Endodermal cell (in vitro differentiated cells): Measurements from ENCODE around the gene CUL9. TPM values are rescaled to one million over a fixed set of nuclear protein-coding genes. Genes with fewer than 3 reads are reported as not detected.
A peak's percentile ranks its signal among the peaks of the same experiment; 100 is the strongest.

ENCODE experiments used
- DNase-seq: peaks from one replicate; pipeline ENCODE4 v3.0.0-alpha.2; 2017
- H3K27ac ChIP-seq: 2 replicates; pipeline ENCODE4 v1.5.1; 2013; ENCODE audit warnings: mild to moderate bottlenecking, low read depth, low read length, moderate library complexity
- H3K27me3 ChIP-seq: 2 replicates; pipeline ENCODE4 v1.6.1; 2013; ENCODE audit warnings: mild to moderate bottlenecking, low read length, moderate library complexity; ENCODE audit not compliant: insufficient read depth, control insufficient read depth, poor library complexity, severe bottlenecking
- H3K36me3 ChIP-seq: 2 replicates; pipeline ENCODE4 v1.7.0; 2013; ENCODE audit warnings: mild to moderate bottlenecking, low read length, moderate library complexity; ENCODE audit not compliant: control insufficient read depth, insufficient read depth
- H3K4me1 ChIP-seq: one replicate; pipeline ENCODE4 v1.7.0; 2013; ENCODE audit warnings: low read length; ENCODE audit not compliant: control insufficient read depth, insufficient read depth
- H3K4me3 ChIP-seq: 2 replicates; pipeline ENCODE4 v1.5.1; 2013; ENCODE audit warnings: mild to moderate bottlenecking, low read length, moderate library complexity
- H3K9ac ChIP-seq: 2 replicates; pipeline ENCODE4 v1.6.1; 2013; ENCODE audit warnings: mild to moderate bottlenecking, low read length, moderate library complexity; ENCODE audit not compliant: poor library complexity, severe bottlenecking; ENCODE audit errors: extremely low read depth
- H3K9me3 ChIP-seq: 2 replicates; pipeline ENCODE4 v1.6.1; 2013; ENCODE audit warnings: mild to moderate bottlenecking, low read length, moderate library complexity; ENCODE audit not compliant: control insufficient read depth
- H3K27ac Mint-ChIP-seq: 2 replicates; pipeline ENCODE4 v1.8.0; 2020; ENCODE audit warnings: mixed read lengths
- H3K27me3 Mint-ChIP-seq: 2 replicates; pipeline ENCODE4 v1.8.0; 2021; ENCODE audit warnings: mild to moderate bottlenecking, mixed read lengths; ENCODE audit not compliant: insufficient read depth
- H3K36me3 Mint-ChIP-seq: 2 replicates; pipeline ENCODE4 v1.8.0; 2020; ENCODE audit warnings: low read depth, mixed read lengths
- H3K4me1 Mint-ChIP-seq: 2 replicates; pipeline ENCODE4 v1.8.0; 2020; ENCODE audit warnings: mixed read lengths
- H3K4me3 Mint-ChIP-seq: 2 replicates; pipeline ENCODE4 v1.8.0; 2020; ENCODE audit warnings: mild to moderate bottlenecking, moderate library complexity, mixed read lengths
- H3K9me3 Mint-ChIP-seq: 2 replicates; pipeline ENCODE4 v1.8.0; 2020; ENCODE audit warnings: mild to moderate bottlenecking, mixed read lengths
- WGBS, 2 experiments: methylation state at CpG; one replicate each; pipeline versions ENCODE4 v1.1.5 to v1.1.7; 2013; ENCODE audit warnings: missing lambda C conversion rate in 2 of 2, mixed read lengths in 1 of 2; ENCODE audit not compliant: insufficient coverage in 1 of 2, insufficient read length in 1 of 2; 5-methylcytosine and 5-hydroxymethylcytosine counted together
- total RNA-seq, 2 donors: library from RNA; stranded (reverse); fragmentation: NEBNext Ultra II Directional in 1 of 2; extraction: Animal tissue kit (Norgen Biotek cat#: 25700) in 1 of 2; gene quantifications; 2 replicates in 1 of 2; 3 replicates in 1 of 2; pipeline ENCODE4 v1.2.1, GENCODE V29; 2021
- TF ChIP-seq, protein P1 (sequence below): fragments of 200-600 bp; sonication (generic); conservative IDR thresholded peaks from 2 replicates; pipeline ENCODE4 v1.5.0; 2021; ENCODE audit warnings: antibody characterized with exemption, mild to moderate bottlenecking

The CUL9 gene
- total RNA-seq, 2 donors from 2014 or later = 30.3 to 34.1 TPM

GRCh38 chr6:43268355-43268700 is 86.3 kb downstream of the CUL9 start:
- no peak for DNase-seq
- Mint-ChIP-seq H3K4me3 (peak overlapping the region; percentile 0), H3K36me3 (no peaks in the 10 kb centered on the region), H3K4me1 (peaks cover 41% of the 10 kb centered on the region), H3K27me3 (peaks cover 45% of the 10 kb centered on the region), H3K9me3 (no peaks in the 10 kb centered on the region), H3K27ac (no peak overlapping the region)
- WGBS, 2 experiments = 80 to 92% methylated on average over 3 of the region's 3 CpGs
- Histone ChIP-seq H3K9me3 (no peaks in the 10 kb centered on the region), H3K27me3 (peaks cover 21% of the 10 kb centered on the region), H3K4me1 (peaks cover 9% of the 10 kb centered on the region), H3K27ac (no peak overlapping the region), H3K36me3 (no peaks in the 10 kb centered on the region), H3K9ac (no peak overlapping the region), H3K4me3 (no peak overlapping the region)
- TF ChIP-seq, protein P1, sequence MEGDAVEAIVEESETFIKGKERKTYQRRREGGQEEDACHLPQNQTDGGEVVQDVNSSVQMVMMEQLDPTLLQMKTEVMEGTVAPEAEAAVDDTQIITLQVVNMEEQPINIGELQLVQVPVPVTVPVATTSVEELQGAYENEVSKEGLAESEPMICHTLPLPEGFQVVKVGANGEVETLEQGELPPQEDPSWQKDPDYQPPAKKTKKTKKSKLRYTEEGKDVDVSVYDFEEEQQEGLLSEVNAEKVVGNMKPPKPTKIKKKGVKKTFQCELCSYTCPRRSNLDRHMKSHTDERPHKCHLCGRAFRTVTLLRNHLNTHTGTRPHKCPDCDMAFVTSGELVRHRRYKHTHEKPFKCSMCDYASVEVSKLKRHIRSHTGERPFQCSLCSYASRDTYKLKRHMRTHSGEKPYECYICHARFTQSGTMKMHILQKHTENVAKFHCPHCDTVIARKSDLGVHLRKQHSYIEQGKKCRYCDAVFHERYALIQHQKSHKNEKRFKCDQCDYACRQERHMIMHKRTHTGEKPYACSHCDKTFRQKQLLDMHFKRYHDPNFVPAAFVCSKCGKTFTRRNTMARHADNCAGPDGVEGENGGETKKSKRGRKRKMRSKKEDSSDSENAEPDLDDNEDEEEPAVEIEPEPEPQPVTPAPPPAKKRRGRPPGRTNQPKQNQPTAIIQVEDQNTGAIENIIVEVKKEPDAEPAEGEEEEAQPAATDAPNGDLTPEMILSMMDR = no peak

GRCh38 chr6:43268782-43269272 is 86.8 kb downstream of the CUL9 start:
- H3K9me3 Mint-ChIP-seq = no peaks in the 10 kb centered on the region
- no peak overlapping the region for H3K27ac ChIP-seq
- H3K36me3 ChIP-seq = no peaks in the 10 kb centered on the region
- peaks cover 41% of the 10 kb centered on the region for H3K4me1 Mint-ChIP-seq
- TF ChIP-seq, protein P1 = no peak
- H3K27ac Mint-ChIP-seq = no peak overlapping the region
- no peak for DNase-seq
- H3K27me3 Mint-ChIP-seq = peaks cover 50% of the 10 kb centered on the region
- peaks cover 26% of the 10 kb centered on the region for H3K27me3 ChIP-seq
- 89 to 98% methylated on average over 8 to 10 of the region's 10 CpGs for WGBS, 2 experiments
- H3K4me1 ChIP-seq = peaks cover 9% of the 10 kb centered on the region
- H3K9me3 ChIP-seq = no peaks in the 10 kb centered on the region
- H3K36me3 Mint-ChIP-seq = no peaks in the 10 kb centered on the region
- no peak overlapping the region for H3K9ac ChIP-seq
- no peak overlapping the region for H3K4me3 ChIP-seq
- H3K4me3 Mint-ChIP-seq = peak overlapping the region; percentile 25

DNA sequence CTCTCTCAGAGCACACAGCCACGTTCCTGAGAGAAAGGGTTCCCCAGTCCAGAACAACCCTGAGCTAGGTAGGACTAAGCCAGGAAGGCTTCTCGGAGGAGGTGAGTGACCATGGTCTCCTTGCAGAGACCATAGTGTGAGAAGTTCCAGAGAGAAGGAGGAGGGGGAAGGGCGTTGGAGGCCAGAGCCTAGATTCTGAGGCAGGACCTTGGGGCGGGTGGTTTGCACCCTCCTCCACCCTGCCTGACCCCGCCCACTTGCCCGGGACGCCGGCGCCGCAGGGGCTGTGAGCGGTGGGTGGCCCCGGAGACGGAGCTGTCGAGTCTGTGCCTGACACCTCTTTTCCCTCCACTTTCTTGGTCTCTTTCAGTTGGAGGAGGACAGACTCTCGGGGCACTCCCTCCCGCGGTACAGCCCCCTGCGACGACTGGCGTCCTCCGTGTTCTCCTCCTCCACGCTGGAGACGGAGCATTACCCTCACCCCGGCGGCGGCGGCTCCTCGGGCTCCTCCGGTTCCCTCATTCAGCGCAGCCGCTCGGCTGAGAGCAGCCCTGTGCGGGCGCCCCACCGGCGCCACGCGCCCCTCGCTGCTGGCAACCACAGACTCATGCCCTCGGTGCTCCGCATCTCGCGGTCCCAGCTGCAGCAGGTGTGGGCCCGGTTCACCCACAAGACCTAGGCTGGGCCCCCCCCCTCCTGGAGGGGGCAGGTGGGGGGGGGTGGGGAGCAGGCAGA is 87.4 kb downstream of the CUL9 start:
- TF ChIP-seq, protein P1 = no peak
- Histone ChIP-seq H3K27me3 (peaks cover 32% of the 10 kb centered on the region), H3K4me3 (no peak overlapping the region), H3K4me1 (peaks cover 9% of the 10 kb centered on the region), H3K9ac (no peak overlapping the region), H3K36me3 (no peaks in the 10 kb centered on the region), H3K9me3 (no peaks in the 10 kb centered on the region), H3K27ac (no peak overlapping the region)
- peak; percentile 68 for DNase-seq
- H3K27me3 Mint-ChIP-seq = peaks cover 56% of the 10 kb centered on the region
- 15 to 36% methylated on average over 12 to 44 of the region's 44 CpGs for WGBS, 2 experiments
- H3K36me3 Mint-ChIP-seq = no peaks in the 10 kb centered on the region
- no peak overlapping the region for H3K27ac Mint-ChIP-seq
- H3K4me3 Mint-ChIP-seq = peak overlapping the region; percentile 25
- no peaks in the 10 kb centered on the region for H3K9me3 Mint-ChIP-seq
- peaks cover 44% of the 10 kb centered on the region for H3K4me1 Mint-ChIP-seq
